ENCODE results near the gene TNFAIP8.

TNFAIP8 gene

DNA sequence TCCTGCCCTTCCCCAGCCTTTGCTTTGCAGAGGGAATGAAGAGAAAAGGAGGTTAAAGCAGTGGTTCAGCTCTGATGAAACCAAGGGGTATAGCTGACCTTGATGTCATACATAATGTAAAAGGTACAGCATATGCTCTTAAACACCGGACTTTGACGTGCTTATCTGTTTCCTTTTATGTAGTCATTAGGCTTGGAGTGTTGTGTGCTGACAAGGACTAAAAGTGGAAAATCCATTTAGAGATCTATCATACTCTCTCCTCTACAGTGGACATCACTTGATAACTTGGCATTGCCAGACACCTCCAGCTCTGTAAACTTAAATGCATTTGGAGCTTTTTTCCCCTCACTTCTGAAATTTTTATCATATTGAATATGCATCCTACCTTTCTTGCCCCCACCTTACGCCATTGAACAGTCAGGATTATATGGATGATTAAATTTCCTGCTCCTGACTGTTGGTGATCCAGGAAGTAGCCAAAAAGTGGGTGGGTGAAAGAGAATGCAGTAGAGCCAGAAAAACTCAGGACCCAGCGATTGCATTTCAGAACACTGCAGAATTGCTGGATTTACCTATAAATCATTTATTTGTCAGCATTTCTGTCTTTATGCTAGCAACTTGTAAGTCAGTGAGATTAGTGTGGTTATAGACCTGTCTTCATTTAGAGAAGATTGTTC is 4.1 kb downstream of the TNFAIP8 start:
- no peaks in the 10 kb centered on the region for H3K9me3 ChIP-seq
- H3K4me3 ChIP-seq: no peak overlapping the region
- H3K36me3 ChIP-seq: no peaks in the 10 kb centered on the region
- no peak for DNase-seq
- TF ChIP-seq, protein P1, sequence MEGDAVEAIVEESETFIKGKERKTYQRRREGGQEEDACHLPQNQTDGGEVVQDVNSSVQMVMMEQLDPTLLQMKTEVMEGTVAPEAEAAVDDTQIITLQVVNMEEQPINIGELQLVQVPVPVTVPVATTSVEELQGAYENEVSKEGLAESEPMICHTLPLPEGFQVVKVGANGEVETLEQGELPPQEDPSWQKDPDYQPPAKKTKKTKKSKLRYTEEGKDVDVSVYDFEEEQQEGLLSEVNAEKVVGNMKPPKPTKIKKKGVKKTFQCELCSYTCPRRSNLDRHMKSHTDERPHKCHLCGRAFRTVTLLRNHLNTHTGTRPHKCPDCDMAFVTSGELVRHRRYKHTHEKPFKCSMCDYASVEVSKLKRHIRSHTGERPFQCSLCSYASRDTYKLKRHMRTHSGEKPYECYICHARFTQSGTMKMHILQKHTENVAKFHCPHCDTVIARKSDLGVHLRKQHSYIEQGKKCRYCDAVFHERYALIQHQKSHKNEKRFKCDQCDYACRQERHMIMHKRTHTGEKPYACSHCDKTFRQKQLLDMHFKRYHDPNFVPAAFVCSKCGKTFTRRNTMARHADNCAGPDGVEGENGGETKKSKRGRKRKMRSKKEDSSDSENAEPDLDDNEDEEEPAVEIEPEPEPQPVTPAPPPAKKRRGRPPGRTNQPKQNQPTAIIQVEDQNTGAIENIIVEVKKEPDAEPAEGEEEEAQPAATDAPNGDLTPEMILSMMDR (IDR thresholded peaks at IDR 0.05): no peak
- H3K27me3 ChIP-seq: no peaks in the 10 kb centered on the region
- peak overlapping the region in 1 of 2 donors; percentile 79 for H3K27ac ChIP-seq
- H3K4me1 ChIP-seq: peaks cover 0 to 73% (median 37%) of the 10 kb centered on the region in 4 donors
- intact Hi-C loops (cut with DNase I; ENCODE audit: low total_unique reads): no loop called here

GRCh38 chr5:119360905-119361593 is 5.2 kb downstream of the TNFAIP8 start:
- intact Hi-C loops (cut with DNase I; ENCODE audit: low total_unique reads): no loop called here
- no peaks in the 10 kb centered on the region for H3K9me3 ChIP-seq
- H3K4me1 ChIP-seq: peaks cover 0 to 73% (median 43%) of the 10 kb centered on the region in 4 donors
- H3K27me3 ChIP-seq: no peaks in the 10 kb centered on the region
- H3K27ac ChIP-seq: peak overlapping the region; percentile 33 to 48
- no peak for DNase-seq
- no peak overlapping the region for H3K4me3 ChIP-seq
- no peaks in the 10 kb centered on the region for H3K36me3 ChIP-seq
- TF ChIP-seq, protein P1 (IDR thresholded peaks at IDR 0.05): no peak

DNA sequence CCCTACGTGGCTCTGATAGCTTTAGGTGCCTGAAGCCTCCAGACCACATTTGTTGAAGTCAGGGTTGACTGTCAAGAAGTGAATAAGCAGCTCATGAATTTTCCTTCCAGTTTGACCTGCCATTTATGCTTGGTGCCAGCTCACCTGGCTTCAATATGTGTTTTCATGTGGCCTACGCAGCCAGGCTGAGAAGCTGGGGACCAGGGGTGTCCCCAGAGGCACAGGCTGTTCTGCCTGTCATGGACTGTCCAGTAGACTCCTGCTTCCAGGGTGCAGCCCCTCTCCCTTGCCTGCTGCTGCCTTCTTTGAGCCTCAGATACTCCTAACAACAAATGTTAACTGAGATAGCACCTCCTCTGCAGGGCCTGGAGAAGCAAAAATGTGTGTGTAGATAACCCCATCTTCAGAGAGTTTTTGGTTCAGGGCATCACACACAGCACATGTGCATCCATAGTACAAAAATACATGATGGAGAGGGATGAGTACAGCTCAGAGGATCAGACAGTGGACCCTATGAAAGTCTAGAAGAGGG is 5.8 kb downstream of the TNFAIP8 start:
- no peaks in the 10 kb centered on the region for H3K36me3 ChIP-seq
- no peaks in the 10 kb centered on the region for H3K9me3 ChIP-seq
- H3K27me3 ChIP-seq: no peaks in the 10 kb centered on the region
- H3K27ac ChIP-seq: peak overlapping the region; percentile 33 to 48
- TF ChIP-seq, protein P1 (IDR thresholded peaks at IDR 0.05): no peak
- DNase-seq: no peak
- H3K4me1 ChIP-seq: peaks cover 5 to 79% (median 49%) of the 10 kb centered on the region in 4 donors
- H3K4me3 ChIP-seq: no peak overlapping the region
- intact Hi-C loops (cut with DNase I; ENCODE audit: low total_unique reads): no loop called here

GRCh38 chr5:119362714-119363113 is 6.9 kb downstream of the TNFAIP8 start:
- TF ChIP-seq, protein P1 (IDR thresholded peaks at IDR 0.05): no peak
- no peak overlapping the region for H3K4me3 ChIP-seq
- intact Hi-C loops (cut with DNase I; ENCODE audit: low total_unique reads): no loop called here
- H3K4me1 ChIP-seq: peaks cover 7 to 80% (median 54%) of the 10 kb centered on the region in 4 donors
- H3K27ac ChIP-seq: peak overlapping the region; percentile 29 to 33
- H3K27me3 ChIP-seq: no peaks in the 10 kb centered on the region
- no peaks in the 10 kb centered on the region for H3K9me3 ChIP-seq
- H3K36me3 ChIP-seq: no peaks in the 10 kb centered on the region
- DNase-seq: no peak

- H3K27me3 ChIP-seq: no peaks in the 10 kb centered on the region
- H3K4me3 ChIP-seq: no peak overlapping the region
- H3K36me3 ChIP-seq: no peaks in the 10 kb centered on the region
- H3K4me1 ChIP-seq: peaks cover 7 to 80% (median 60%) of the 10 kb centered on the region in 4 donors
- H3K9me3 ChIP-seq: no peaks in the 10 kb centered on the region
- intact Hi-C loops (cut with DNase I; ENCODE audit: low total_unique reads): no loop called here
- H3K27ac ChIP-seq: peak overlapping the region; percentile 29 to 33
- DNase-seq: no peak
- TF ChIP-seq, protein P1 (IDR thresholded peaks at IDR 0.05): no peak
These were observed 7.5 kb downstream of the TNFAIP8 start for GRCh38 chr5:119363271-119363670.
